ENCODE measurements around the gene RASSF4. TPM values are rescaled to one million over a fixed set of nuclear protein-coding genes. Genes with fewer than 3 reads are reported as not detected.

The RASSF4 gene
- total and polyA plus RNA-seq, 9 of the 15 experiments (the other 6 are each of a cell fraction or from before 2014, with no cell fraction given), result 0.01 to 0.62 (median 0.11) TPM; not detected in 3

GRCh38 chr10:44971935-44972757 is 12.5 kb downstream of the RASSF4 start:
- in situ Hi-C loops (cut with MboI), result no loop called here
- peaks cover 0 to 19% of the 10 kb centered on the region in 2 experiments; a peak in 2 of 5 replicates for H3K27me3 ChIP-seq (ENCODE audit: control insufficient read depth in 2 of 2, insufficient read depth in 2 of 2, low read length in 2 of 2)

More at GRCh38 chr10:44971935-44972757, 12.5 kb downstream of the RASSF4 start:
- H2AFZ ChIP-seq (ENCODE audit: low read depth, low read length), result no peak overlapping the region
- no peak for DNase-seq (ENCODE audit: extremely low read depth in 1 of 4, low spot score in 3 of 4)
- H4K20me1 ChIP-seq (replicated peaks; ENCODE audit: control insufficient read depth, insufficient read depth, low read length), result no peaks in the 10 kb centered on the region
- ChIA-PET CTCF (ENCODE audit: low intra/inter-chr PET ratio) (no interaction called here), POLR2A (no interaction called here)
- peaks cover 10 to 24% of the 10 kb centered on the region in 2 experiments for H3K4me1 ChIP-seq (replicated peaks in 1 of 2; ENCODE audit: control insufficient read depth in 2 of 2, insufficient read depth in 2 of 2, low read length in 2 of 2)
- WGBS (ENCODE audit: insufficient coverage, low coverage, missing lambda C conversion rate), result 56% methylated on average over 12 of the region's 12 CpGs
- no peaks in the 10 kb centered on the region for H3K36me3 ChIP-seq (ENCODE audit: control insufficient read depth, insufficient read depth, low read length)
- FAIRE-seq, result no peak
- no peak for ATAC-seq
- no peaks in the 10 kb centered on the region for H3K9me3 ChIP-seq (replicated peaks; ENCODE audit: control insufficient read depth, insufficient read depth, low read depth, low read length)
- no peak overlapping the region for H3K27ac ChIP-seq (ENCODE audit: extremely low read depth, low read depth, low read length)
- H3K4me2 ChIP-seq (ENCODE audit: insufficient read depth, low read length), result no peak overlapping the region
- no peaks in the 10 kb centered on the region for H3K79me2 ChIP-seq (ENCODE audit: control insufficient read depth, insufficient read depth, low read length)
- TF ChIP-seq, protein P1, sequence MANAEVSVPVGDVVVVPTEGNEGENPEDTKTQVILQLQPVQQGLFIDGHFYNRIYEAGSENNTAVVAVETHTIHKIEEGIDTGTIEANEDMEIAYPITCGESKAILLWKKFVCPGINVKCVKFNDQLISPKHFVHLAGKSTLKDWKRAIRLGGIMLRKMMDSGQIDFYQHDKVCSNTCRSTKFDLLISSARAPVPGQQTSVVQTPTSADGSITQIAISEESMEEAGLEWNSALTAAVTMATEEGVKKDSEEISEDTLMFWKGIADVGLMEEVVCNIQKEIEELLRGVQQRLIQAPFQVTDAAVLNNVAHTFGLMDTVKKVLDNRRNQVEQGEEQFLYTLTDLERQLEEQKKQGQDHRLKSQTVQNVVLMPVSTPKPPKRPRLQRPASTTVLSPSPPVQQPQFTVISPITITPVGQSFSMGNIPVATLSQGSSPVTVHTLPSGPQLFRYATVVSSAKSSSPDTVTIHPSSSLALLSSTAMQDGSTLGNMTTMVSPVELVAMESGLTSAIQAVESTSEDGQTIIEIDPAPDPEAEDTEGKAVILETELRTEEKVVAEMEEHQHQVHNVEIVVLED (CRISPR knock-in tag; IDR thresholded peaks at IDR 0.05), result no peak
- H3K9me1 ChIP-seq (ENCODE audit: control insufficient read depth, insufficient read depth, low read length), result no peaks in the 10 kb centered on the region
- no peak overlapping the region for H3K9ac ChIP-seq (ENCODE audit: insufficient read depth in 1 of 2, low read depth in 2 of 2, low read length in 2 of 2)
- intact Hi-C loops (cut with micrococcal nuclease), result no loop called here
- BruUV-seq (replicated peaks), result no TSS peak
- no peak overlapping the region for H3K4me3 ChIP-seq
